HepG2 (cell line): ENCODE measurements around the gene PPP1R1B. TPM values are rescaled to one million over a fixed set of nuclear protein-coding genes. Genes with fewer than 3 reads are reported as not detected.

Experiments used
- ASH2L ChIP-seq: fragments of 300-600, 200-600 bp; sonication (generic); IDR thresholded peaks from 2 replicates; pipeline ENCODE4 v1.7.0; 2017; ENCODE audit warnings: low read depth, mild to moderate bottlenecking, moderate library complexity, mixed read lengths, low read length; ENCODE audit not compliant: insufficient read length
- BATF2 ChIP-seq: sonication (generic); formaldehyde crosslinking; IDR thresholded peaks from 2 replicates; pipeline ENCODE4 v1.8.0; 2022; ENCODE audit warnings: mild to moderate bottlenecking, missing genetic modification reagents, moderate library complexity
- BHLHE40 ChIP-seq: IDR thresholded peaks from 2 replicates; pipeline ENCODE4 v1.6.1; 2011; ENCODE audit warnings: low read length, improper control_type of control experiment
- DRAP1 ChIP-seq: IDR thresholded peaks from 2 replicates; pipeline ENCODE4 v1.6.1; 2016; ENCODE audit warnings: missing genetic modification reagents, missing compliant biosample characterization
- FIP1L1 ChIP-seq: fragments of 200-400 bp; formaldehyde crosslinking; IDR thresholded peaks from 2 replicates; pipeline ENCODE4 v1.6.1; 2018; ENCODE audit warnings: low read depth, mild to moderate bottlenecking, low read length, moderate library complexity, borderline replicate concordance; ENCODE audit not compliant: insufficient read depth
- HMG20A ChIP-seq: IDR thresholded peaks from 2 replicates; pipeline ENCODE4 v1.6.1; 2016; ENCODE audit warnings: borderline replicate concordance
- MYNN ChIP-seq: sonication (generic); formaldehyde crosslinking; IDR thresholded peaks from 2 replicates; pipeline ENCODE4 v1.4.0; 2020; ENCODE audit warnings: mild to moderate bottlenecking, low read depth, missing genetic modification reagents
- NFAT5 ChIP-seq: sonication (generic); formaldehyde crosslinking; IDR thresholded peaks from 2 replicates; pipeline ENCODE4 v1.4.0; 2020; ENCODE audit warnings: missing genetic modification reagents
- NFATC3 ChIP-seq: sonication (generic); formaldehyde crosslinking; IDR thresholded peaks from 2 replicates; pipeline ENCODE4 v1.5.1; 2020; ENCODE audit warnings: mild to moderate bottlenecking, missing genetic modification reagents
- SATB2 ChIP-seq: sonication (generic); formaldehyde crosslinking; IDR thresholded peaks from 2 replicates; pipeline ENCODE4 v1.5.0; 2020; ENCODE audit warnings: missing genetic modification reagents
- SIN3A ChIP-seq: IDR thresholded peaks from 2 replicates; pipeline ENCODE4 v1.6.1; 2011; ENCODE audit warnings: low read depth, mild to moderate bottlenecking, control low read depth, low read length, borderline replicate concordance
- TBP ChIP-seq: sonication (generic); formaldehyde crosslinking; IDR thresholded peaks from 2 replicates; pipeline ENCODE4 v1.5.0; 2020; ENCODE audit warnings: missing genetic modification reagents
- TSC22D2 ChIP-seq: sonication (generic); formaldehyde crosslinking; IDR thresholded peaks from 2 replicates; pipeline ENCODE4 v1.5.1; 2020; ENCODE audit warnings: missing genetic modification reagents, mild to moderate bottlenecking, borderline replicate concordance
- ZFAT ChIP-seq: sonication (generic); formaldehyde crosslinking; conservative IDR thresholded peaks from 2 replicates; pipeline ENCODE4 v1.8.1; 2023; ENCODE audit warnings: missing genetic modification reagents, inconsistent platforms
- ZFP91 ChIP-seq: sonication (generic); formaldehyde crosslinking; IDR thresholded peaks from 2 replicates; pipeline ENCODE4 v1.9.0; 2022; ENCODE audit warnings: missing genetic modification reagents, mild to moderate bottlenecking, borderline replicate concordance
- ZNF234 ChIP-seq: sonication (generic); formaldehyde crosslinking; conservative IDR thresholded peaks from 2 replicates; pipeline ENCODE4 v1.5.1; 2020; ENCODE audit warnings: mild to moderate bottlenecking, missing genetic modification reagents
- ZNF33A ChIP-seq: sonication (generic); formaldehyde crosslinking; IDR thresholded peaks from 2 replicates; pipeline ENCODE4 v1.5.1; 2020; ENCODE audit warnings: missing genetic modification reagents, mild to moderate bottlenecking, moderate library complexity, borderline replicate concordance
- ZNF468 ChIP-seq: sonication (generic); formaldehyde crosslinking; IDR thresholded peaks from 2 replicates; pipeline ENCODE4 v1.8.0; 2022; ENCODE audit warnings: mild to moderate bottlenecking, moderate library complexity, missing genetic modification reagents
- ZNF547 ChIP-seq: sonication (generic); formaldehyde crosslinking; IDR thresholded peaks from 2 replicates; pipeline ENCODE4 v1.5.1; 2020; ENCODE audit warnings: mild to moderate bottlenecking, missing genetic modification reagents
- ZNF83 ChIP-seq: sonication (generic); formaldehyde crosslinking; IDR thresholded peaks from 2 replicates; pipeline ENCODE4 v1.4.0; 2020; ENCODE audit warnings: missing genetic modification reagents, mild to moderate bottlenecking, borderline replicate concordance
- ZNF879 ChIP-seq: sonication (generic); formaldehyde crosslinking; IDR thresholded peaks from 2 replicates; pipeline ENCODE4 v1.8.1; 2023; ENCODE audit warnings: missing genetic modification reagents
- ZSCAN25 ChIP-seq: sonication (generic); formaldehyde crosslinking; IDR thresholded peaks from 2 replicates; pipeline ENCODE4 v1.8.0; 2022; ENCODE audit warnings: mild to moderate bottlenecking, missing genetic modification reagents
- polyA plus RNA-seq, 8 experiments: library from polyadenylated mRNA; depleted of rRNA in 3 of 8; stranded (reverse) in 7 of 8; unstranded in 1 of 8; fragments of >200 nt; fragmentation: Illumina TruSeq in 4 of 8; extraction: Trizol in 4 of 8; gene quantifications; 2 replicates each; pipeline versions ENCODE4 v1.2.1 to v1.2.3, GENCODE V29; 2011 to 2016; ENCODE audit warnings: low read depth in 4 of 8, missing spikeins in 1 of 8, mixed read lengths in 1 of 8; ENCODE audit not compliant: insufficient read depth in 1 of 8
- total RNA-seq, 5 experiments: library from RNA; depleted of rRNA; stranded (reverse); fragments of >200 nt; fragmentation: Illumina TruSeq; extraction: Trizol; gene quantifications; 2 replicates each; pipeline ENCODE4 v1.2.3, GENCODE V29; 2016; ENCODE audit warnings: low read depth in 1 of 5

Gene PPP1R1B
- total and polyA plus RNA-seq, 2 of the 13 experiments (the other 11 are each of a cell fraction or from before 2014, with no cell fraction given) = 0.08 TPM; not detected in 1

- TF ChIP-seq ZNF468 (CRISPR knock-in tag) (no peak), ASH2L (peak; percentile 48), ZFAT (CRISPR knock-in tag) (no peak), DRAP1 (CRISPR knock-in tag) (peak; percentile 57; the same call in 1 of the 2 replicates), NFATC3 (CRISPR knock-in tag) (no peak), BATF2 (0 out of 2 replicates have a peak, but pooled peaks have one; percentile 56), ZNF547 (CRISPR knock-in tag) (no peak; the same call in 1 of the 2 replicates), SATB2 (CRISPR knock-in tag) (no peak), NFAT5 (CRISPR knock-in tag) (no peak), FIP1L1 (no peak), HMG20A (no peak), MYNN (CRISPR knock-in tag) (no peak), ZNF33A (CRISPR knock-in tag) (no peak), ZNF83 (peak; percentile 21; the same call in 1 of the 2 replicates), ZNF234 (CRISPR knock-in tag) (no peak), TBP (CRISPR knock-in tag) (no peak), ZNF879 (CRISPR knock-in tag) (no peak), ZSCAN25 (CRISPR knock-in tag) (peak; percentile 72; the same call in 1 of the 2 replicates), SIN3A (no peak), ZFP91 (CRISPR knock-in tag) (peak; percentile 87), TSC22D2 (CRISPR knock-in tag) (no peak), BHLHE40 (no peak)
Observed at GRCh38 chr17:39671651-39672521, 45.1 kb downstream of the PPP1R1B start (continued).
